ENCODE results near the gene TNFRSF14.

Gene TNFRSF14

GRCh38 chr1:2558861-2559260, 2.7 kb downstream of the TNFRSF14 start:
- TF ChIP-seq ZFX (IDR thresholded peaks at IDR 0.05; ENCODE audit: borderline replicate concordance) (no peak), CTCF (IDR thresholded peaks at IDR 0.05) (no peak)
- no peak overlapping the region for H3K27ac ChIP-seq

GRCh38 chr1:2559509-2560298, 3.5 kb downstream of the TNFRSF14 start:
- H3K27ac ChIP-seq = no peak overlapping the region
- no peak for TF ChIP-seq CTCF (IDR thresholded peaks at IDR 0.05)
- no peak for TF ChIP-seq ZFX (IDR thresholded peaks at IDR 0.05; ENCODE audit: borderline replicate concordance)

- no peak overlapping the region for H3K27ac ChIP-seq
Measured at GRCh38 chr1:2560299-2561073, 4.3 kb downstream of the TNFRSF14 start.

GRCh38 chr1:2561446-2561845, 5.3 kb downstream of the TNFRSF14 start:
- H3K27ac ChIP-seq = no peak overlapping the region
- TF ChIP-seq ZFX (IDR thresholded peaks at IDR 0.05; ENCODE audit: borderline replicate concordance) (no peak), CTCF (IDR thresholded peaks at IDR 0.05) (no peak)

More at GRCh38 chr1:2560299-2561073, 4.3 kb downstream of the TNFRSF14 start:
- TF ChIP-seq CTCF (IDR thresholded peaks at IDR 0.05) (no peak), ZFX (IDR thresholded peaks at IDR 0.05; ENCODE audit: borderline replicate concordance) (no peak)

- no peak overlapping the region for H3K27ac ChIP-seq
- TF ChIP-seq CTCF (IDR thresholded peaks at IDR 0.05) (peak; percentile 47), ZFX (IDR thresholded peaks at IDR 0.05; ENCODE audit: borderline replicate concordance) (no peak)
Measured at GRCh38 chr1:2561898-2562895, 6.0 kb downstream of the TNFRSF14 start.

- TF ChIP-seq ZFX (IDR thresholded peaks at IDR 0.05; ENCODE audit: borderline replicate concordance) (no peak), CTCF (IDR thresholded peaks at IDR 0.05) (no peak)
- no peak overlapping the region for H3K27ac ChIP-seq
Measured at GRCh38 chr1:2563205-2563604, 7.0 kb downstream of the TNFRSF14 start.

Data from 22Rv1 (cell line).